Activated CD8-positive, alpha-beta memory T cell treated with anti-CD3 and anti-CD28 coated beads, Interleukin-2, amount 50 U/mL, for 1 hour (primary cell): ENCODE results near the gene UBAC2.

ENCODE experiments used
- DNase-seq: peaks from one replicate; pipeline ENCODE4 v3.0.0-alpha.2; 2020; ENCODE audit errors: extremely low read depth

Gene UBAC2

GRCh38 chr13:99340638-99341037 lies 140.0 kb downstream of the UBAC2 start:
- DNase-seq, result no peak

GRCh38 chr13:99341969-99342722 lies 141.5 kb downstream of the UBAC2 start:
- no peak for DNase-seq

GRCh38 chr13:99342723-99343315 lies 142.2 kb downstream of the UBAC2 start:
- no peak for DNase-seq

GRCh38 chr13:99344610-99345208 lies 144.1 kb downstream of the UBAC2 start:
- DNase-seq, result no peak

- no peak for DNase-seq
Observed at GRCh38 chr13:99345345-99345744, 144.7 kb downstream of the UBAC2 start.

- no peak for DNase-seq
Observed at GRCh38 chr13:99346335-99347042, 145.8 kb downstream of the UBAC2 start.

GRCh38 chr13:99347335-99347878 lies 146.8 kb downstream of the UBAC2 start:
- no peak for DNase-seq

GRCh38 chr13:99347911-99348451 lies 147.3 kb downstream of the UBAC2 start:
- no peak for DNase-seq

GRCh38 chr13:99350191-99350590 lies 149.5 kb downstream of the UBAC2 start:
- DNase-seq, result no peak

GRCh38 chr13:99351772-99352171 lies 151.1 kb downstream of the UBAC2 start:
- DNase-seq, result no peak

- DNase-seq, result no peak
Observed at GRCh38 chr13:99352351-99353245, 151.9 kb downstream of the UBAC2 start.

GRCh38 chr13:99353246-99353600 lies 152.6 kb downstream of the UBAC2 start:
- DNase-seq, result no peak

GRCh38 chr13:99353836-99354235 lies 153.2 kb downstream of the UBAC2 start:
- DNase-seq, result no peak

GRCh38 chr13:99354371-99354951 lies 153.8 kb downstream of the UBAC2 start:
- no peak for DNase-seq

GRCh38 chr13:99355267-99356011 lies 154.8 kb downstream of the UBAC2 start:
- DNase-seq, result no peak

- DNase-seq, result no peak
Observed at GRCh38 chr13:99356012-99356261, 155.3 kb downstream of the UBAC2 start.

- DNase-seq, result no peak
Observed at GRCh38 chr13:99356262-99357091, 155.8 kb downstream of the UBAC2 start.

- no peak for DNase-seq
Observed at GRCh38 chr13:99357131-99357596, 156.5 kb downstream of the UBAC2 start.

GRCh38 chr13:99357941-99358340 lies 157.3 kb downstream of the UBAC2 start:
- DNase-seq, result no peak
